H1 (cell line): Measurements from ENCODE around the gene MBTPS2. TPM values are rescaled to one million over a fixed set of nuclear protein-coding genes. Genes with fewer than 3 reads are reported as not detected.
A peak's percentile ranks its signal among the peaks of the same experiment; 100 is the strongest.

ENCODE experiments used
- CTCF ChIA-PET: fragments of 300-600 bp; sonication (Branson Sonifier 250); formaldehyde crosslinking; loops from one replicate; lab custom pipeline; 2021; ENCODE audit not compliant: partially characterized antibody; lab: Charles Lee
- POLR2A ChIA-PET: fragments of 300-600 bp; sonication (Branson Sonifier 250); formaldehyde crosslinking; loops from one replicate; lab custom pipeline; 2021; ENCODE audit warnings: inconsistent platforms; ENCODE audit not compliant: partially characterized antibody; lab: Charles Lee
- DNase-seq, 2 experiments: peaks; one replicate each; pipeline versions ENCODE4 v3.0.0 to v3.0.0-alpha.2; 2010 to 2022; ENCODE audit warnings: low spot score in 2 of 2, low read depth in 1 of 2, mixed read lengths in 1 of 2
- FAIRE-seq: peaks from 2 replicates; lab custom pipeline; 2011; peaks lifted over from hg19 to GRCh38; lab: Jason Lieb, UNC
- H2AFZ ChIP-seq: 2 replicates; pipeline ENCODE4 v1.8.1; 2012; ENCODE audit warnings: low read length, inconsistent platforms
- H2AK5ac ChIP-seq: 2 replicates; pipeline ENCODE4 v1.6.1; 2013; ENCODE audit warnings: low read depth, low read length
- H2BK120ac ChIP-seq: replicated peaks from 2 replicates; pipeline ENCODE3; 2013; ENCODE audit warnings: low read depth, low read length, inconsistent platforms
- H2BK12ac ChIP-seq: 2 replicates; pipeline ENCODE4 v1.6.1; 2013; ENCODE audit warnings: low read depth, low read length
- H2BK15ac ChIP-seq: 2 replicates; pipeline ENCODE4 v1.6.1; 2013; ENCODE audit warnings: low read length
- H2BK20ac ChIP-seq: 2 replicates; pipeline ENCODE4 v1.6.1; 2013; ENCODE audit warnings: low read length
- H2BK5ac ChIP-seq: 2 replicates; pipeline ENCODE4 v1.6.1; 2013; ENCODE audit warnings: low read depth, low read length
- H3K14ac ChIP-seq: 2 replicates; pipeline ENCODE4 v1.6.1; 2013; ENCODE audit warnings: inconsistent platforms; ENCODE audit not compliant: insufficient read length
- H3K18ac ChIP-seq: 2 replicates; pipeline ENCODE4 v1.6.1; 2013; ENCODE audit warnings: low read length; ENCODE audit errors: extremely low read depth
- H3K23ac ChIP-seq: 2 replicates; pipeline ENCODE4 v1.6.1; 2013; ENCODE audit warnings: inconsistent platforms; ENCODE audit not compliant: insufficient read length
- H3K23me2 ChIP-seq: 2 replicates; pipeline ENCODE4 v1.6.1; 2013; ENCODE audit warnings: low read depth, low read length
- H3K27ac ChIP-seq: 2 replicates; pipeline ENCODE4 v1.6.1; 2011; ENCODE audit warnings: low read depth, low read length, inconsistent platforms
- H3K27me3 ChIP-seq, 4 experiments: replicated peaks in 1 of 4; 1 replicate in 1 of 4; 2 replicates in 3 of 4; pipeline versions ENCODE4 v1.6.1 to v1.8.1; 2011 to 2013; ENCODE audit warnings: low read length in 3 of 4, mild to moderate bottlenecking in 3 of 4, inconsistent platforms in 2 of 4, mixed read lengths in 2 of 4, moderate library complexity in 1 of 4; ENCODE audit not compliant: control insufficient read depth in 3 of 4, insufficient read depth in 3 of 4; ENCODE audit errors: extremely low read depth in 1 of 4
- H3K36me3 ChIP-seq, 4 experiments: 2 replicates each; pipeline versions ENCODE4 v1.6.1 to v1.8.1; 2011 to 2013; ENCODE audit warnings: mild to moderate bottlenecking in 4 of 4, low read length in 3 of 4, moderate library complexity in 2 of 4, control low read depth in 1 of 4, inconsistent platforms in 1 of 4; ENCODE audit not compliant: insufficient read depth in 4 of 4, control insufficient read depth in 2 of 4
- H3K4ac ChIP-seq: replicated peaks from 2 replicates; pipeline ENCODE3; 2013; ENCODE audit warnings: low read length, low read depth, mixed read lengths, inconsistent platforms; ENCODE audit not compliant: insufficient read length
- H3K4me1 ChIP-seq, 4 experiments: replicated peaks in 1 of 4; 1 replicate in 1 of 4; 2 replicates in 3 of 4; pipeline versions ENCODE4 v1.6.1 to v1.8.1; 2011 to 2013; ENCODE audit warnings: low read length in 3 of 4, inconsistent platforms in 2 of 4, mixed read lengths in 1 of 4; ENCODE audit not compliant: insufficient read depth in 4 of 4, control insufficient read depth in 3 of 4
- H3K4me2 ChIP-seq, 2 experiments: 2 replicates each; pipeline versions ENCODE4 v1.6.1 to v1.8.1; 2011 to 2013; ENCODE audit warnings: low read depth in 2 of 2, low read length in 2 of 2, control low read depth in 1 of 2, inconsistent platforms in 1 of 2, mild to moderate bottlenecking in 1 of 2; ENCODE audit not compliant: insufficient read depth in 1 of 2
- H3K4me3 ChIP-seq, 4 experiments: fragments of 200-600, 300-600 bp in 1 of 4; sonication (generic), shearing (Covaris generic), sonication (Bioruptor Twin) in 1 of 4; 2 replicates each; pipeline versions ENCODE4 v1.5.1 to v1.8.1; 2011 to 2016; ENCODE audit warnings: low read length in 4 of 4, low read depth in 3 of 4, control low read depth in 2 of 4, inconsistent platforms in 2 of 4, mild to moderate bottlenecking in 2 of 4, mixed read lengths in 1 of 4, moderate library complexity in 1 of 4; ENCODE audit not compliant: insufficient read depth in 2 of 4; ENCODE audit errors: extremely low read depth in 1 of 4
- H3K56ac ChIP-seq: replicated peaks from 2 replicates; pipeline ENCODE3; 2013; ENCODE audit warnings: low read depth, mild to moderate bottlenecking, mixed read lengths, low read length, inconsistent platforms; ENCODE audit not compliant: insufficient read length
- H3K79me1 ChIP-seq: 2 replicates; pipeline ENCODE4 v1.6.1; 2013; ENCODE audit warnings: low read depth, low read length, control low read depth
- H3K79me2 ChIP-seq, 2 experiments: 2 replicates each; pipeline versions ENCODE4 v1.6.1 to v1.8.1; 2012 to 2013; ENCODE audit warnings: low read length in 2 of 2, mild to moderate bottlenecking in 2 of 2, inconsistent platforms in 1 of 2; ENCODE audit not compliant: insufficient read depth in 2 of 2, control insufficient read depth in 1 of 2
- H3K9ac ChIP-seq, 4 experiments: replicated peaks in 1 of 4; 1 replicate in 1 of 4; 2 replicates in 3 of 4; pipeline versions ENCODE4 v1.6.1 to v1.8.1; 2011 to 2013; ENCODE audit warnings: low read depth in 3 of 4, low read length in 3 of 4, control low read depth in 2 of 4, mild to moderate bottlenecking in 2 of 4, moderate library complexity in 2 of 4, inconsistent platforms in 1 of 4; ENCODE audit errors: extremely low read depth in 1 of 4
- H3K9me3 ChIP-seq, 2 experiments: 2 replicates each; pipeline versions ENCODE4 v1.6.1 to v1.8.1; 2012 to 2013; ENCODE audit warnings: mild to moderate bottlenecking in 2 of 2, moderate library complexity in 2 of 2, control low read depth in 1 of 2, inconsistent platforms in 1 of 2, low read depth in 1 of 2, low read length in 1 of 2, mixed read lengths in 1 of 2; ENCODE audit not compliant: insufficient read depth in 2 of 2
- H4K20me1 ChIP-seq, 2 experiments: replicated peaks in 1 of 2; 2 replicates each; pipeline versions ENCODE3 to v1.8.1; 2011 to 2013; ENCODE audit warnings: inconsistent platforms in 2 of 2, low read length in 2 of 2, mild to moderate bottlenecking in 1 of 2; ENCODE audit not compliant: insufficient read depth in 2 of 2, control insufficient read depth in 1 of 2
- H4K5ac ChIP-seq: 2 replicates; pipeline ENCODE4 v1.6.1; 2013; ENCODE audit warnings: low read length, low read depth, mixed read lengths, inconsistent platforms; ENCODE audit not compliant: insufficient read length
- H4K8ac ChIP-seq: 2 replicates; pipeline ENCODE4 v1.8.0; 2013; ENCODE audit warnings: mild to moderate bottlenecking, moderate library complexity, low read length, inconsistent platforms; ENCODE audit not compliant: insufficient read depth; ENCODE audit errors: extremely low read depth
- H4K91ac ChIP-seq: replicated peaks from 2 replicates; pipeline ENCODE3; 2013; ENCODE audit warnings: low read length, mixed read lengths, inconsistent platforms; ENCODE audit not compliant: insufficient read length
- WGBS, 2 experiments: shearing (Covaris generic) in 1 of 2; methylation state at CpG; one replicate each; pipeline versions ENCODE4 v1.1.6 to v1.1.7; 2013 to 2015; ENCODE audit warnings: low lambda C conversion rate in 2 of 2, mixed read lengths in 2 of 2, inconsistent platforms in 1 of 2, low coverage in 1 of 2, missing lambda C conversion rate in 1 of 2; ENCODE audit not compliant: insufficient replicate concordance in 2 of 2, insufficient coverage in 1 of 2, insufficient read length in 1 of 2; ENCODE audit errors: extremely low coverage in 1 of 2, missing lambda C conversion rate in 1 of 2; 5-methylcytosine and 5-hydroxymethylcytosine counted together
- polyA plus RNA-seq, 7 experiments: library from polyadenylated mRNA; depleted of rRNA in 3 of 7; stranded (reverse) in 5 of 7; unstranded in 2 of 7; fragments of >200 nt in 5 of 7; fragments of 200-250 nt in 2 of 7; gene quantifications; 1 replicate in 5 of 7; 2 replicates in 1 of 7; 4 replicates in 1 of 7; pipeline versions ENCODE4 v1.2.1 to v1.2.3, GENCODE V29; 2011 to 2013; ENCODE audit warnings: missing spikeins in 2 of 7, mixed read lengths in 2 of 7
- total RNA-seq: library from RNA; stranded (reverse); fragmentation: NEBNext Ultra II Directional; extraction: Animal tissue kit (Norgen Biotek cat#: 25700); gene quantifications from 2 replicates; pipeline ENCODE4 v1.2.1, GENCODE V29; 2021

MBTPS2 gene
- total and polyA plus RNA-seq, 2 of the 8 experiments (the other 6 are each of a cell fraction or from before 2014, with no cell fraction given) = 4.3 to 7.4 TPM

- peak; percentile 42 for FAIRE-seq
- no peak overlapping the region for H3K23ac ChIP-seq
- H3K18ac ChIP-seq = no peak overlapping the region
- no peak overlapping the region for H2BK5ac ChIP-seq
- no peak overlapping the region for H4K91ac ChIP-seq
- H3K9me3 ChIP-seq = no peaks in the 10 kb centered on the region
- no peaks in the 10 kb centered on the region for H3K27me3 ChIP-seq
- H2BK120ac ChIP-seq = no peak overlapping the region
- H4K5ac ChIP-seq = no peak overlapping the region
- no peak overlapping the region for H2BK20ac ChIP-seq
- H3K79me1 ChIP-seq = no peaks in the 10 kb centered on the region
- H3K36me3 ChIP-seq = no peaks in the 10 kb centered on the region
- H2BK15ac ChIP-seq = no peak overlapping the region
- no peak overlapping the region for H3K4ac ChIP-seq
- H3K4me1 ChIP-seq = no peaks in the 10 kb centered on the region
- POLR2A ChIA-PET = no interaction called here
- H3K23me2 ChIP-seq = no peaks in the 10 kb centered on the region
- no peak for DNase-seq
- no peak overlapping the region for H3K4me3 ChIP-seq
- CTCF ChIA-PET = no interaction called here
- WGBS, 2 experiments = 86% methylated on average over 1 of the region's 1 CpG; no CpG with 5 or more reads in 1 of the 2 experiments
- no peak overlapping the region for H3K27ac ChIP-seq
- no peaks in the 10 kb centered on the region for H4K20me1 ChIP-seq
- H3K56ac ChIP-seq = no peak overlapping the region
- no peaks in the 10 kb centered on the region for H3K79me2 ChIP-seq
- H2AK5ac ChIP-seq = no peak overlapping the region
- H3K9ac ChIP-seq = no peak overlapping the region
- no peak overlapping the region for H4K8ac ChIP-seq
- no peak overlapping the region for H3K4me2 ChIP-seq
- H3K14ac ChIP-seq = no peak overlapping the region
- H2BK12ac ChIP-seq = no peak overlapping the region
- H2AFZ ChIP-seq = no peak overlapping the region
Measured at GRCh38 chrX:21800344-21800770, 39.1 kb upstream of the MBTPS2 start.
